Tibial nerve (tissue), 3 donors: ENCODE measurements around the gene CAPN1.

Experiments
- POLR2A ChIP-seq, 2 donors: fragments of 450-650 bp; IDR thresholded peaks; one replicate each; pipeline ENCODE4 v1.6.1; 2017; ENCODE audit warnings: antibody characterized with exemption in 2 of 2, mild to moderate bottlenecking in 2 of 2, moderate library complexity in 2 of 2
- TF ChIP-seq, protein P1 (sequence below), 5 experiments: fragments of 200-600 bp in 3 of 5; fragments of 450-650 bp in 2 of 5; sonication (generic) in 3 of 5; IDR thresholded peaks; one replicate each; pipeline ENCODE4 v1.5.1; 2016 to 2019; ENCODE audit warnings: antibody characterized with exemption in 5 of 5, mild to moderate bottlenecking in 3 of 5, moderate library complexity in 2 of 5

DNA sequence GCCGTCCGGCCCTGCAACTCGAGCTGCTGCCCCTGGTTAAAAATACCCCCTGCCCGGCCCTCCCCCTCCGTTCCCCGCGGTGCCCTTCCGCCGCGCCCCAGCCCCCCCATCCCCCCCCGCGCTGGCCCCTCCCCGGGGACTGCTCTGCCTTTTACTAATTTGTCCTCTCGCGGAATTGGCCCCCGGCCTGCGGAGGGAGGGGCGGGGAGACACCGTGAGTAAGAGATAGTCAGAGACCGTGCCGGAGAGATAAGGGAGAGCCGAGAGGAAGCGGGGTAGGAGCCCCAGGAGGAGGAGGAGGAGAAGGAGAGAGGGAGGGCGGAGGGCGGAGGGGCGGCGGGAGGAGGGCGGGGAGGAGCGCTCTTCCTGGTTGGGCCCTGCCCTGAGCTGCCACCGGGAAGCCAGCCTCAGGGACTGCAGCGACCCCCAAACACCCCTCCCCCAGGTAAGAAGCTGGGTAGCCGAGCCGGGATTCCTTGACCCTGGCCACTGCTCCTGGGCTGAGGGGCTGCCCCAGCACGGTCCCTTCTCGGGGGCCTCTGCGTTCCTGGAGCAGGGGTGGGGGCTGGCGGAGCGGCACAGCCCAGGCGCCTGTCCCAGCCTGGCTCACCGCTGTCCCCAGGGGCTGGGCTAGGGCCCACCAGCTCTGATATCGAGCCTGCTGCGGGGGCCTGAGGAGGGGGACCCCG is at the start of gene CAPN1:
- TF ChIP-seq, protein P1, sequence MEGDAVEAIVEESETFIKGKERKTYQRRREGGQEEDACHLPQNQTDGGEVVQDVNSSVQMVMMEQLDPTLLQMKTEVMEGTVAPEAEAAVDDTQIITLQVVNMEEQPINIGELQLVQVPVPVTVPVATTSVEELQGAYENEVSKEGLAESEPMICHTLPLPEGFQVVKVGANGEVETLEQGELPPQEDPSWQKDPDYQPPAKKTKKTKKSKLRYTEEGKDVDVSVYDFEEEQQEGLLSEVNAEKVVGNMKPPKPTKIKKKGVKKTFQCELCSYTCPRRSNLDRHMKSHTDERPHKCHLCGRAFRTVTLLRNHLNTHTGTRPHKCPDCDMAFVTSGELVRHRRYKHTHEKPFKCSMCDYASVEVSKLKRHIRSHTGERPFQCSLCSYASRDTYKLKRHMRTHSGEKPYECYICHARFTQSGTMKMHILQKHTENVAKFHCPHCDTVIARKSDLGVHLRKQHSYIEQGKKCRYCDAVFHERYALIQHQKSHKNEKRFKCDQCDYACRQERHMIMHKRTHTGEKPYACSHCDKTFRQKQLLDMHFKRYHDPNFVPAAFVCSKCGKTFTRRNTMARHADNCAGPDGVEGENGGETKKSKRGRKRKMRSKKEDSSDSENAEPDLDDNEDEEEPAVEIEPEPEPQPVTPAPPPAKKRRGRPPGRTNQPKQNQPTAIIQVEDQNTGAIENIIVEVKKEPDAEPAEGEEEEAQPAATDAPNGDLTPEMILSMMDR (IDR thresholded peaks at IDR 0.05): no peak
- no peak for TF ChIP-seq POLR2A (IDR thresholded peaks at IDR 0.05)
